Liver (tissue), 9 donors: ENCODE results near the gene EIF4G3. TPM values are rescaled to one million over a fixed set of nuclear protein-coding genes. Genes with fewer than 3 reads are reported as not detected.

Experiments used
- DNase-seq: peaks from one replicate; pipeline ENCODE4 v3.0.0-alpha.2; 2017; ENCODE audit warnings: low spot score
- H3K27ac ChIP-seq, 2 donors: one replicate each; pipeline ENCODE4 v1.7.0; 2013; ENCODE audit warnings: inconsistent platforms in 2 of 2, low read length in 2 of 2, control low read depth in 1 of 2, low read depth in 1 of 2, mild to moderate bottlenecking in 1 of 2
- H3K27me3 ChIP-seq, 4 donors: one replicate each; pipeline versions ENCODE4 v1.6.1 to v1.7.0; 2013; ENCODE audit warnings: low read length in 3 of 4, inconsistent platforms in 1 of 4, mild to moderate bottlenecking in 1 of 4, moderate library complexity in 1 of 4; ENCODE audit not compliant: control insufficient read depth in 4 of 4, insufficient read depth in 4 of 4
- H3K36me3 ChIP-seq, 4 donors: one replicate each; pipeline versions ENCODE4 v1.6.1 to v1.7.0; 2013; ENCODE audit warnings: low read length in 3 of 4, mild to moderate bottlenecking in 3 of 4, low read depth in 1 of 4, moderate library complexity in 1 of 4; ENCODE audit not compliant: control insufficient read depth in 4 of 4, insufficient read depth in 3 of 4
- H3K4me1 ChIP-seq, 4 donors: one replicate each; pipeline versions ENCODE4 v1.6.1 to v1.7.0; 2013; ENCODE audit warnings: low read length in 3 of 4, mild to moderate bottlenecking in 3 of 4, moderate library complexity in 1 of 4; ENCODE audit not compliant: control insufficient read depth in 4 of 4, insufficient read depth in 4 of 4
- H3K4me3 ChIP-seq, 3 donors: one replicate each; pipeline versions ENCODE4 v1.6.1 to v1.7.0; 2013; ENCODE audit warnings: low read length in 3 of 3, control low read depth in 1 of 3, low read depth in 1 of 3, mild to moderate bottlenecking in 1 of 3
- H3K9ac ChIP-seq, 2 donors: one replicate each; pipeline ENCODE4 v1.7.0; 2013; ENCODE audit warnings: low read length in 2 of 2, mild to moderate bottlenecking in 2 of 2, moderate library complexity in 2 of 2, control low read depth in 1 of 2, low read depth in 1 of 2
- H3K9me3 ChIP-seq, 4 donors: one replicate each; pipeline versions ENCODE4 v1.6.1 to v1.7.0; 2013; ENCODE audit warnings: low read length in 3 of 4; ENCODE audit not compliant: control insufficient read depth in 4 of 4
- ATF3 ChIP-seq: IDR thresholded peaks from 2 replicates; pipeline ENCODE4 v1.6.1; 2016; ENCODE audit warnings: antibody characterized with exemption
- EGR1 ChIP-seq, 2 donors: IDR thresholded peaks; 2 replicates each; pipeline ENCODE4 v1.6.1; 2016 to 2018; ENCODE audit warnings: antibody characterized with exemption in 2 of 2, low read depth in 2 of 2
- FOXA1 ChIP-seq: IDR thresholded peaks from 2 replicates; pipeline ENCODE4 v1.6.1; 2016; ENCODE audit warnings: antibody characterized with exemption
- FOXA2 ChIP-seq: IDR thresholded peaks from 2 replicates; pipeline ENCODE4 v1.6.1; 2016; ENCODE audit warnings: antibody characterized with exemption
- NR2F2 ChIP-seq: IDR thresholded peaks from 2 replicates; pipeline ENCODE4 v1.6.1; 2016; ENCODE audit warnings: antibody characterized with exemption
- RAD21 ChIP-seq, 2 donors: IDR thresholded peaks; 2 replicates each; pipeline ENCODE4 v1.6.1; 2016; ENCODE audit warnings: antibody characterized with exemption in 2 of 2, mild to moderate bottlenecking in 2 of 2
- RXRA ChIP-seq, 2 donors: IDR thresholded peaks; 2 replicates each; pipeline ENCODE4 v1.6.1; 2017 to 2018; ENCODE audit warnings: antibody characterized with exemption in 2 of 2, mild to moderate bottlenecking in 1 of 2
- SP1 ChIP-seq: IDR thresholded peaks from 2 replicates; pipeline ENCODE4 v1.6.1; 2018; ENCODE audit warnings: antibody characterized with exemption, mild to moderate bottlenecking
- YY1 ChIP-seq: IDR thresholded peaks from 2 replicates; pipeline ENCODE4 v1.6.1; 2016; ENCODE audit warnings: antibody characterized with exemption, mild to moderate bottlenecking
- WGBS: extraction: QIAGEN DNeasy Blood & Tissue Kit; methylation state at CpG from one replicate; pipeline ENCODE4 v1.1.7; 2013; 5-methylcytosine and 5-hydroxymethylcytosine counted together
- polyA plus RNA-seq, 2 donors: library from polyadenylated mRNA; stranded (reverse) in 1 of 2; unstranded in 1 of 2; fragments of 200-250 nt in 1 of 2; fragments of >200 nt in 1 of 2; fragmentation: Nextera tagmentation in 1 of 2; extraction: Ambion mirVana in 1 of 2; gene quantifications; one replicate each; pipeline versions ENCODE4 v1.2.1 to v1.2.3, GENCODE V29; 2013 to 2015
- total RNA-seq, 2 donors: library from RNA; depleted of rRNA; stranded (reverse); fragments of >200 nt; gene quantifications; one replicate each; pipeline ENCODE4 v1.2.3, GENCODE V29; 2014
- TF ChIP-seq, protein P1 (sequence below): fragments of 150-350 bp; IDR thresholded peaks from 2 replicates; pipeline ENCODE4 v1.5.1; 2017; ENCODE audit warnings: improper control_type of control experiment, low read depth, low read length; ENCODE audit not compliant: missing input control
- TF ChIP-seq, protein P2 (sequence below): IDR thresholded peaks from 2 replicates; pipeline ENCODE4 v1.6.1; 2016; ENCODE audit warnings: antibody characterized with exemption
- TF ChIP-seq, protein P3 (sequence below): IDR thresholded peaks from 2 replicates; pipeline ENCODE4 v1.6.1; 2016; ENCODE audit warnings: antibody characterized with exemption, mild to moderate bottlenecking
- TF ChIP-seq, protein P4 (sequence below): IDR thresholded peaks from 2 replicates; pipeline ENCODE4 v1.6.1; 2016; ENCODE audit warnings: antibody characterized with exemption
- donor health status: healthy.
- donor health status: healthy.
- donor health status: healthy.
- donor health status: healthy.
- donor health status: healthy.

EIF4G3 gene
- total and polyA plus RNA-seq, 4 donors, result 7.6 to 22.8 (median 11.7) TPM

DNA sequence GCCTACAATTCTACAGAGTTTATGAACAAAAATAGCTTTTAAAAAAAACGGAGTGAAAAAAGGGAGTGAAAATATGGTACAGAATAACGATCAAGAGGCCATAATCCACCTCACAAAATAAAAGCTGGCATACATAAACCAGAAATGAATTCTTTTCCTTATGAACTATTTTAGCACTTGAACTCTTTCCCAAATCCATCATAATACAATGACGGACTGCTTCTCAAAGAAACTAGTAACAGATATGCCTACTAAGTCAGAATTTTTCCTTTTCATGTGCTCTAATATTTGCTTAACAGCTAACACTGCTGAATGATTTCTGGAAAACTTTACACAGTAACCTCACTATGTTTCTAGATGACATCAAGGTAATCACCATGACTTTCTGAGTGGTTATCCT lies 144.0 kb downstream of the EIF4G3 start (continued):
- TF ChIP-seq, protein P1, sequence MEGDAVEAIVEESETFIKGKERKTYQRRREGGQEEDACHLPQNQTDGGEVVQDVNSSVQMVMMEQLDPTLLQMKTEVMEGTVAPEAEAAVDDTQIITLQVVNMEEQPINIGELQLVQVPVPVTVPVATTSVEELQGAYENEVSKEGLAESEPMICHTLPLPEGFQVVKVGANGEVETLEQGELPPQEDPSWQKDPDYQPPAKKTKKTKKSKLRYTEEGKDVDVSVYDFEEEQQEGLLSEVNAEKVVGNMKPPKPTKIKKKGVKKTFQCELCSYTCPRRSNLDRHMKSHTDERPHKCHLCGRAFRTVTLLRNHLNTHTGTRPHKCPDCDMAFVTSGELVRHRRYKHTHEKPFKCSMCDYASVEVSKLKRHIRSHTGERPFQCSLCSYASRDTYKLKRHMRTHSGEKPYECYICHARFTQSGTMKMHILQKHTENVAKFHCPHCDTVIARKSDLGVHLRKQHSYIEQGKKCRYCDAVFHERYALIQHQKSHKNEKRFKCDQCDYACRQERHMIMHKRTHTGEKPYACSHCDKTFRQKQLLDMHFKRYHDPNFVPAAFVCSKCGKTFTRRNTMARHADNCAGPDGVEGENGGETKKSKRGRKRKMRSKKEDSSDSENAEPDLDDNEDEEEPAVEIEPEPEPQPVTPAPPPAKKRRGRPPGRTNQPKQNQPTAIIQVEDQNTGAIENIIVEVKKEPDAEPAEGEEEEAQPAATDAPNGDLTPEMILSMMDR, result no peak
- no peak for TF ChIP-seq EGR1 (IDR thresholded peaks at IDR 0.05; ENCODE audit: low read depth in 2 of 2)
- no peak for TF ChIP-seq RXRA (IDR thresholded peaks at IDR 0.05)
- no peak for TF ChIP-seq NR2F2
- no peak for TF ChIP-seq FOXA1
- TF ChIP-seq SP1, result no peak

DNA sequence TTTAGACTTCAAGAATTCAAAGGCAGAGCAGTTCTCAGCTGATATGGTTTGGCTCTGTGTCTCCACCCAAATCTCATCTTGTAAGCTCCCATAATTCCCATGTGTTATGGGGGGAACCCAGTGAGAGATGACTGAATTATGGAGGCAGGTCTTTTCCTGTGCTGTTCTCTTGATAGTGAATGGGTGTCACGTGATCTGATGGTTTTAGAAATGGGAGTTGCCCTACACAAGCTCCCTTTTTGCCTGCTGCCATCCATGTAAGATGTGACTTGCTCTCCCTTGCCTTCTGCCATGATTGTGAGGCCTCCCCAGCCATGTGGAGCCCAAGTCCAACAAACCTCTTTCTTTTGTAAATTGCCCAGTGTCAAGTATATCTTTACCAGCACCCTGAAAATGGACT lies 146.5 kb downstream of the EIF4G3 start:
- H3K4me1 ChIP-seq, result peaks cover 0 to 5% (median 3%) of the 10 kb centered on the region in 4 donors
- TF ChIP-seq FOXA1, result no peak
- TF ChIP-seq ATF3, result no peak
- no peak overlapping the region for H3K4me3 ChIP-seq
- DNase-seq, result no peak
- no peak overlapping the region for H3K9ac ChIP-seq
- H3K27ac ChIP-seq, result no peak overlapping the region
- H3K36me3 ChIP-seq, result no peaks in the 10 kb centered on the region
- no peaks in the 10 kb centered on the region for H3K9me3 ChIP-seq
- WGBS, result 93% methylated on average over 1 of the region's 1 CpG
- H3K27me3 ChIP-seq, result no peaks in the 10 kb centered on the region

DNA sequence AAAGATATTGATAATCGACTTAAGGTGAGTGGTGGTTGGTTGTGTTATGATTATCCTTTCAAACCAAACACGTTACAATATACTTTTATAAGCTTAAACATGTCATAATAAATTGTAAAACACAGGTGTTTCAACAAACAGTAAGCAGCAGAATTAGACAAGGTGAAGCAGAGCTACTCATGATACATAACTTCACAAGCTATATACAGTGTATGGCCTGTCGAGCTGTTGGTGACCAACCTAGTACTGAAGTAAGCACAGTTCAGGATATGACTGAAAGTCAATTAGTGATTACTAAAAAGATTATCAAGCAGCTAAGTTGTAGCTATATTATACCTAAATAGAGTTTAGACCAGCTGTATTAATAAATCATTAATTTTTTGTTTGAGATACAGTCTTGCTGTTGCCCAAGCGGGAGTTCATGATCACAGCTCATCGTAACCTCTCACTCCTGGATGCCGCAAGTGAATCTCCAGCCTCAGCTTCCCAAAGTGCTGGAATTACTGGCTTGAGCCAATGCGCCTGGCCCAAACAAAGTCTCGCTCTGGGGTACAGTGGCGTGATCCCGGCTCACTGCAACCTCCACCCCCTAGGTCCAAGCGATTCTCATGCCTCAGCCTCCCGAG lies 148.1 kb downstream of the EIF4G3 start:
- H3K27ac ChIP-seq, result no peak overlapping the region
- H3K36me3 ChIP-seq, result no peaks in the 10 kb centered on the region
- WGBS, result 82% methylated on average over 12 of the region's 12 CpGs

GRCh38 chr1:21027805-21028204 lies 148.9 kb downstream of the EIF4G3 start:
- H3K4me1 ChIP-seq, result peaks cover 0 to 5% (median 3%) of the 10 kb centered on the region in 4 donors
- H3K9me3 ChIP-seq, result no peaks in the 10 kb centered on the region
- no peaks in the 10 kb centered on the region for H3K27me3 ChIP-seq
- no peak overlapping the region for H3K27ac ChIP-seq
- 80% methylated on average over 1 of the region's 1 CpG for WGBS
- no peak overlapping the region for H3K9ac ChIP-seq
- H3K36me3 ChIP-seq, result no peaks in the 10 kb centered on the region
- H3K4me3 ChIP-seq, result no peak overlapping the region
- no peak for DNase-seq
- no peak for TF ChIP-seq EGR1 (IDR thresholded peaks at IDR 0.05; ENCODE audit: low read depth in 2 of 2)
- TF ChIP-seq FOXA2, result no peak
- TF ChIP-seq RAD21 (IDR thresholded peaks at IDR 0.05), result no peak
- TF ChIP-seq NR2F2, result no peak
- no peak for TF ChIP-seq SP1
- no peak for TF ChIP-seq YY1
- TF ChIP-seq, protein P2, sequence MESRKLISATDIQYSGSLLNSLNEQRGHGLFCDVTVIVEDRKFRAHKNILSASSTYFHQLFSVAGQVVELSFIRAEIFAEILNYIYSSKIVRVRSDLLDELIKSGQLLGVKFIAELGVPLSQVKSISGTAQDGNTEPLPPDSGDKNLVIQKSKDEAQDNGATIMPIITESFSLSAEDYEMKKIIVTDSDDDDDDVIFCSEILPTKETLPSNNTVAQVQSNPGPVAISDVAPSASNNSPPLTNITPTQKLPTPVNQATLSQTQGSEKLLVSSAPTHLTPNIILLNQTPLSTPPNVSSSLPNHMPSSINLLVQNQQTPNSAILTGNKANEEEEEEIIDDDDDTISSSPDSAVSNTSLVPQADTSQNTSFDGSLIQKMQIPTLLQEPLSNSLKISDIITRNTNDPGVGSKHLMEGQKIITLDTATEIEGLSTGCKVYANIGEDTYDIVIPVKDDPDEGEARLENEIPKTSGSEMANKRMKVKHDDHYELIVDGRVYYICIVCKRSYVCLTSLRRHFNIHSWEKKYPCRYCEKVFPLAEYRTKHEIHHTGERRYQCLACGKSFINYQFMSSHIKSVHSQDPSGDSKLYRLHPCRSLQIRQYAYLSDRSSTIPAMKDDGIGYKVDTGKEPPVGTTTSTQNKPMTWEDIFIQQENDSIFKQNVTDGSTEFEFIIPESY, result no peak
- TF ChIP-seq, protein P3, sequence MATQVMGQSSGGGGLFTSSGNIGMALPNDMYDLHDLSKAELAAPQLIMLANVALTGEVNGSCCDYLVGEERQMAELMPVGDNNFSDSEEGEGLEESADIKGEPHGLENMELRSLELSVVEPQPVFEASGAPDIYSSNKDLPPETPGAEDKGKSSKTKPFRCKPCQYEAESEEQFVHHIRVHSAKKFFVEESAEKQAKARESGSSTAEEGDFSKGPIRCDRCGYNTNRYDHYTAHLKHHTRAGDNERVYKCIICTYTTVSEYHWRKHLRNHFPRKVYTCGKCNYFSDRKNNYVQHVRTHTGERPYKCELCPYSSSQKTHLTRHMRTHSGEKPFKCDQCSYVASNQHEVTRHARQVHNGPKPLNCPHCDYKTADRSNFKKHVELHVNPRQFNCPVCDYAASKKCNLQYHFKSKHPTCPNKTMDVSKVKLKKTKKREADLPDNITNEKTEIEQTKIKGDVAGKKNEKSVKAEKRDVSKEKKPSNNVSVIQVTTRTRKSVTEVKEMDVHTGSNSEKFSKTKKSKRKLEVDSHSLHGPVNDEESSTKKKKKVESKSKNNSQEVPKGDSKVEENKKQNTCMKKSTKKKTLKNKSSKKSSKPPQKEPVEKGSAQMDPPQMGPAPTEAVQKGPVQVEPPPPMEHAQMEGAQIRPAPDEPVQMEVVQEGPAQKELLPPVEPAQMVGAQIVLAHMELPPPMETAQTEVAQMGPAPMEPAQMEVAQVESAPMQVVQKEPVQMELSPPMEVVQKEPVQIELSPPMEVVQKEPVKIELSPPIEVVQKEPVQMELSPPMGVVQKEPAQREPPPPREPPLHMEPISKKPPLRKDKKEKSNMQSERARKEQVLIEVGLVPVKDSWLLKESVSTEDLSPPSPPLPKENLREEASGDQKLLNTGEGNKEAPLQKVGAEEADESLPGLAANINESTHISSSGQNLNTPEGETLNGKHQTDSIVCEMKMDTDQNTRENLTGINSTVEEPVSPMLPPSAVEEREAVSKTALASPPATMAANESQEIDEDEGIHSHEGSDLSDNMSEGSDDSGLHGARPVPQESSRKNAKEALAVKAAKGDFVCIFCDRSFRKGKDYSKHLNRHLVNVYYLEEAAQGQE, result no peak
- no peak for TF ChIP-seq ATF3

More for the DNA sequence above, 148.1 kb downstream of the EIF4G3 start:
- DNase-seq, result no peak
- no peak overlapping the region for H3K4me3 ChIP-seq
- TF ChIP-seq, protein P4, sequence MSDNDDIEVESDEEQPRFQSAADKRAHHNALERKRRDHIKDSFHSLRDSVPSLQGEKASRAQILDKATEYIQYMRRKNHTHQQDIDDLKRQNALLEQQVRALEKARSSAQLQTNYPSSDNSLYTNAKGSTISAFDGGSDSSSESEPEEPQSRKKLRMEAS, result no peak
- H3K9me3 ChIP-seq, result no peaks in the 10 kb centered on the region
- no peak overlapping the region for H3K9ac ChIP-seq
- peaks cover 0 to 5% (median 3%) of the 10 kb centered on the region in 4 donors for H3K4me1 ChIP-seq
- no peaks in the 10 kb centered on the region for H3K27me3 ChIP-seq
